OCI-LY7 (cell line): ENCODE data around the gene FHOD3. TPM values are rescaled to one million over a fixed set of nuclear protein-coding genes. Genes with fewer than 3 reads are reported as not detected.

Source experiments
- BruUV-seq: library from RNA; stranded (reverse); fragments of 400-500 nt; replicated peaks from 2 replicates; lab custom pipeline; 2021; lab: Mats Ljungman, UMichigan
- CTCF ChIA-PET: fragments of 300-600 bp; sonication (Branson Sonifier 250); formaldehyde crosslinking; loops from one replicate; lab custom pipeline; 2022; ENCODE audit warnings: antibody characterized with exemption; ENCODE audit not compliant: unreplicated experiment; lab: Charles Lee
- POLR2A ChIA-PET: fragments of 300-600 bp; sonication (Branson Sonifier 250); formaldehyde crosslinking; loops from one replicate; lab custom pipeline; 2022; ENCODE audit warnings: antibody characterized with exemption; lab: Charles Lee
- DNase-seq: peaks from one replicate; pipeline ENCODE4 v3.0.0-alpha.2; 2015; ENCODE audit warnings: low spot score
- H2AFZ ChIP-seq: fragments of 200-600 bp; sonication (generic), shearing (Covaris generic); 2 replicates; pipeline ENCODE4 v1.6.1; 2014; ENCODE audit warnings: mild to moderate bottlenecking, antibody characterized with exemption, low read length, moderate library complexity
- H3K27ac ChIP-seq: fragments of 200-600 bp; sonication (generic); 2 replicates; pipeline ENCODE4 v1.5.1; 2014; ENCODE audit warnings: mixed run types, low read depth, mild to moderate bottlenecking, moderate library complexity, low read length, inconsistent platforms; ENCODE audit not compliant: poor library complexity, severe bottlenecking
- H3K36me3 ChIP-seq: fragments of 200-600 bp; sonication (generic); 2 replicates; pipeline ENCODE4 v1.6.1; 2014; ENCODE audit warnings: mild to moderate bottlenecking, antibody characterized with exemption, low read length, moderate library complexity, mixed read lengths; ENCODE audit not compliant: insufficient read depth
- H3K4me1 ChIP-seq: fragments of 200-600 bp; sonication (generic); 2 replicates; pipeline ENCODE4 v1.5.1; 2014; ENCODE audit warnings: mild to moderate bottlenecking, low read length; ENCODE audit not compliant: insufficient read depth, poor library complexity, severe bottlenecking
- H3K4me2 ChIP-seq: fragments of 200-600 bp; sonication (generic); 2 replicates; pipeline ENCODE4 v1.6.1; 2014; ENCODE audit warnings: mild to moderate bottlenecking, low read length
- H3K4me3 ChIP-seq: fragments of 200-600 bp; sonication (generic); 2 replicates; pipeline ENCODE4 v1.5.1; 2014; ENCODE audit warnings: mild to moderate bottlenecking, low read depth, low read length; ENCODE audit not compliant: poor library complexity, severe bottlenecking
- H3K79me2 ChIP-seq: fragments of 200-600 bp; sonication (generic); 2 replicates; pipeline ENCODE4 v1.6.1; 2016; ENCODE audit warnings: low read depth, mild to moderate bottlenecking, low read length, moderate library complexity, mixed read lengths; ENCODE audit not compliant: insufficient read depth
- H3K9me2 ChIP-seq: fragments of 200-600 bp; sonication (generic); 2 replicates; pipeline ENCODE4 v1.6.1; 2016; ENCODE audit warnings: mild to moderate bottlenecking, low read length, mixed read lengths; ENCODE audit not compliant: insufficient read depth
- H3K9me3 ChIP-seq: fragments of 200-600 bp; sonication (generic); 2 replicates; pipeline ENCODE4 v1.6.1; 2014; ENCODE audit warnings: mild to moderate bottlenecking, mixed run types, low read length, mixed read lengths
- H4K20me1 ChIP-seq: fragments of 200-600 bp; sonication (generic); 2 replicates; pipeline ENCODE4 v1.6.1; 2014; ENCODE audit warnings: mild to moderate bottlenecking, antibody characterized with exemption, low read length, moderate library complexity, mixed read lengths; ENCODE audit not compliant: insufficient read depth
- EZH2phosphoT487 ChIP-seq: fragments of 200-600 bp; sonication (generic); IDR thresholded peaks from 2 replicates; pipeline ENCODE4 v1.6.1; 2018; ENCODE audit warnings: low read depth, borderline replicate concordance, mild to moderate bottlenecking, mixed run types, antibody characterized with exemption, low read length, moderate library complexity, mixed read lengths
- intact Hi-C: fragments of 100-400 bp; cut with micrococcal nuclease; formaldehyde crosslinking; loops from one replicate; pipeline ENCODE4 v1.10.0; 2022; ENCODE audit not compliant: unreplicated experiment
- total RNA-seq, 2 experiments: library from RNA; depleted of rRNA in 1 of 2; stranded (reverse); fragments of >200 nt in 1 of 2; shearing (Covaris generic) in 1 of 2; gene quantifications; 2 replicates each; pipeline ENCODE4 v1.2.3, GENCODE V29; 2014 to 2022
- TF ChIP-seq, protein P1 (sequence below): fragments of 200-600 bp; sonication (generic); conservative IDR thresholded peaks from 2 replicates; pipeline ENCODE4 v1.5.1; 2014; ENCODE audit warnings: mild to moderate bottlenecking, antibody characterized with exemption, low read length, moderate library complexity, mixed read lengths

Gene FHOD3
- total RNA-seq, 2 experiments from 2014 or later, result 0.06 to 2.4 TPM

- no TSS peak for BruUV-seq
- Histone ChIP-seq H3K79me2 (no peaks in the 10 kb centered on the region), H3K4me3 (no peak overlapping the region), H3K4me1 (no peaks in the 10 kb centered on the region), H3K36me3 (no peaks in the 10 kb centered on the region), H2AFZ (no peak overlapping the region), H3K4me2 (no peak overlapping the region), H3K9me3 (no peaks in the 10 kb centered on the region), H3K9me2 (no peaks in the 10 kb centered on the region), H4K20me1 (no peaks in the 10 kb centered on the region), H3K27ac (no peak overlapping the region)
- CTCF ChIA-PET, result no interaction called here
- no peak for TF ChIP-seq EZH2phosphoT487
- TF ChIP-seq, protein P1, sequence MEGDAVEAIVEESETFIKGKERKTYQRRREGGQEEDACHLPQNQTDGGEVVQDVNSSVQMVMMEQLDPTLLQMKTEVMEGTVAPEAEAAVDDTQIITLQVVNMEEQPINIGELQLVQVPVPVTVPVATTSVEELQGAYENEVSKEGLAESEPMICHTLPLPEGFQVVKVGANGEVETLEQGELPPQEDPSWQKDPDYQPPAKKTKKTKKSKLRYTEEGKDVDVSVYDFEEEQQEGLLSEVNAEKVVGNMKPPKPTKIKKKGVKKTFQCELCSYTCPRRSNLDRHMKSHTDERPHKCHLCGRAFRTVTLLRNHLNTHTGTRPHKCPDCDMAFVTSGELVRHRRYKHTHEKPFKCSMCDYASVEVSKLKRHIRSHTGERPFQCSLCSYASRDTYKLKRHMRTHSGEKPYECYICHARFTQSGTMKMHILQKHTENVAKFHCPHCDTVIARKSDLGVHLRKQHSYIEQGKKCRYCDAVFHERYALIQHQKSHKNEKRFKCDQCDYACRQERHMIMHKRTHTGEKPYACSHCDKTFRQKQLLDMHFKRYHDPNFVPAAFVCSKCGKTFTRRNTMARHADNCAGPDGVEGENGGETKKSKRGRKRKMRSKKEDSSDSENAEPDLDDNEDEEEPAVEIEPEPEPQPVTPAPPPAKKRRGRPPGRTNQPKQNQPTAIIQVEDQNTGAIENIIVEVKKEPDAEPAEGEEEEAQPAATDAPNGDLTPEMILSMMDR, result no peak
- intact Hi-C loops, result no loop called here
- DNase-seq, result no peak
- POLR2A ChIA-PET, result no interaction called here
Measured at GRCh38 chr18:36695806-36696205, 398.3 kb downstream of the FHOD3 start.

DNA sequence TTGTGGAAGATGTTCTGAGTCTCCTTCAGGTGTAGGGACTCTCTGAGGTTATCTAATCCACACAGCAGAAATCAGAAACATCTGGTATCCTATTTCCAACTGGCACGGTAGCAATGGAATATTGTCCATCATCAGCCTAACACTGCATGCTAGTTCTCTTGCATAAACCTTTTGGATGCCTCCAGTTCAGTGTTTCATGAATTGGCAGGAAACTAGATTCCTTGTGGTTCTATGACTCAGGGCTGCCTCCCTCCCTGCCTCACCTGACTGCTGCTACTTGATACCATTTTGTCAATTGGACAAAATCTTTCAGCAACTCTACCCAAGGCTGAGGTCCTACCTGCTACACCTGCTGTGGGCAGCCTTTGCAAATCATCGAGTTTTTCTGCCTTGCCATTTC lies 400.4 kb downstream of the FHOD3 start:
- no peaks in the 10 kb centered on the region for H3K79me2 ChIP-seq
- no peaks in the 10 kb centered on the region for H3K4me1 ChIP-seq
- H3K9me3 ChIP-seq, result no peaks in the 10 kb centered on the region
- intact Hi-C loops, result no loop called here
- H4K20me1 ChIP-seq, result no peaks in the 10 kb centered on the region
- no peak overlapping the region for H3K4me3 ChIP-seq
- no peak for DNase-seq
- BruUV-seq, result no TSS peak
- H3K36me3 ChIP-seq, result no peaks in the 10 kb centered on the region
- TF ChIP-seq, protein P1, result no peak
- no peak for TF ChIP-seq EZH2phosphoT487
- no peaks in the 10 kb centered on the region for H3K9me2 ChIP-seq
- CTCF ChIA-PET, result no interaction called here
- POLR2A ChIA-PET, result interaction anchor here (0.7 kb wide), 1 partner anchor 541 kb away, joined by 3 read pairs; no protein-coding TSS in a partner anchor
- no peak overlapping the region for H3K27ac ChIP-seq
- no peak overlapping the region for H2AFZ ChIP-seq
- no peak overlapping the region for H3K4me2 ChIP-seq

- H3K9me2 ChIP-seq, result no peaks in the 10 kb centered on the region
- POLR2A ChIA-PET, result no interaction called here
- intact Hi-C loops, result no loop called here
Measured at GRCh38 chr18:36700955-36701354, 403.4 kb downstream of the FHOD3 start.

More at GRCh38 chr18:36700955-36701354, 403.4 kb downstream of the FHOD3 start:
- no peaks in the 10 kb centered on the region for H3K79me2 ChIP-seq
- H3K36me3 ChIP-seq, result no peaks in the 10 kb centered on the region
- CTCF ChIA-PET, result no interaction called here
- no peak for DNase-seq
- no peak for TF ChIP-seq EZH2phosphoT487
- TF ChIP-seq, protein P1, result no peak
- no peak overlapping the region for H3K27ac ChIP-seq
- H4K20me1 ChIP-seq, result no peaks in the 10 kb centered on the region
- no peak overlapping the region for H3K4me3 ChIP-seq
- no peak overlapping the region for H2AFZ ChIP-seq
- no TSS peak for BruUV-seq
- H3K9me3 ChIP-seq, result no peaks in the 10 kb centered on the region
- H3K4me2 ChIP-seq, result no peak overlapping the region
- H3K4me1 ChIP-seq, result no peaks in the 10 kb centered on the region
